GM21381 (cell line): ENCODE measurements around the gene SH2D2A.

Experiments used
- ATAC-seq: cut with Tn5 transposase; IDR thresholded peaks from one replicate; pipeline ENCODE4 v1.9.1; 2021; ENCODE audit warnings: mild to moderate bottlenecking, moderate library complexity; ENCODE audit not compliant: unreplicated experiment

SH2D2A gene

GRCh38 chr1:156848461-156849150 lies 32.0 kb upstream of the SH2D2A start:
- no peak for ATAC-seq

- ATAC-seq: no peak
Measured at GRCh38 chr1:156847591-156848460, 31.2 kb upstream of the SH2D2A start.

GRCh38 chr1:156846643-156847042 lies 30.0 kb upstream of the SH2D2A start:
- ATAC-seq: no peak

GRCh38 chr1:156845953-156846545 lies 29.4 kb upstream of the SH2D2A start:
- ATAC-seq: no peak

GRCh38 chr1:156845055-156845952 lies 28.7 kb upstream of the SH2D2A start:
- no peak for ATAC-seq

GRCh38 chr1:156844638-156845037 lies 28.0 kb upstream of the SH2D2A start:
- ATAC-seq: no peak

- ATAC-seq: no peak
Measured at GRCh38 chr1:156844102-156844501, 27.5 kb upstream of the SH2D2A start.

GRCh38 chr1:156842618-156843300 lies 26.1 kb upstream of the SH2D2A start:
- ATAC-seq: no peak

- ATAC-seq: no peak
Measured at GRCh38 chr1:156841295-156841855, 24.7 kb upstream of the SH2D2A start.

GRCh38 chr1:156840898-156841279 lies 24.2 kb upstream of the SH2D2A start:
- ATAC-seq: no peak

- no peak for ATAC-seq
Measured at GRCh38 chr1:156840186-156840897, 23.7 kb upstream of the SH2D2A start.

- no peak for ATAC-seq
Measured at GRCh38 chr1:156839426-156840109, 22.9 kb upstream of the SH2D2A start.

GRCh38 chr1:156838972-156839371 lies 22.3 kb upstream of the SH2D2A start:
- no peak for ATAC-seq

GRCh38 chr1:156836892-156837291 lies 20.2 kb upstream of the SH2D2A start:
- ATAC-seq: no peak

GRCh38 chr1:156836041-156836654 lies 19.5 kb upstream of the SH2D2A start:
- ATAC-seq: peak; percentile 56

GRCh38 chr1:156834322-156834721 lies 17.7 kb upstream of the SH2D2A start:
- ATAC-seq: no peak

- no peak for ATAC-seq
Measured at GRCh38 chr1:156833603-156834002, 17.0 kb upstream of the SH2D2A start.

- no peak for ATAC-seq
Measured at GRCh38 chr1:156832434-156832833, 15.8 kb upstream of the SH2D2A start.
